Fibroblast of the aortic adventitia (primary cell): ENCODE measurements around the gene MACIR. TPM values are rescaled to one million over a fixed set of nuclear protein-coding genes. Genes with fewer than 3 reads are reported as not detected.

Experiments used
- DNase-seq: peaks from one replicate; pipeline ENCODE4 v3.0.0-alpha.2; 2010; ENCODE audit warnings: low read depth
- H3K4me3 ChIP-seq: 2 replicates; pipeline ENCODE4 v1.5.1; 2011; ENCODE audit warnings: low read depth, mild to moderate bottlenecking, control low read depth, low read length, moderate library complexity
- CTCF ChIP-seq: IDR thresholded peaks from 2 replicates; pipeline ENCODE4 v1.5.1; 2011; ENCODE audit warnings: mild to moderate bottlenecking, low read length, control low read depth, inconsistent platforms; ENCODE audit not compliant: insufficient read depth
- total RNA-seq: library from RNA; depleted of rRNA; stranded (reverse); fragments of >200 nt; gene quantifications from 2 replicates; pipeline ENCODE4 v1.2.3, GENCODE V29; 2012; ENCODE audit warnings: low replicate concordance

Gene MACIR
- total RNA-seq, 1 donor: 13.8 TPM

- DNase-seq: peak; percentile 3
- TF ChIP-seq CTCF: no peak
- no peak overlapping the region for H3K4me3 ChIP-seq
Measured at GRCh38 chr5:103293719-103294118, 35.2 kb downstream of the MACIR start.

GRCh38 chr5:103294906-103295305 lies 36.3 kb downstream of the MACIR start:
- no peak overlapping the region for H3K4me3 ChIP-seq
- no peak for TF ChIP-seq CTCF
- DNase-seq: no peak

- TF ChIP-seq CTCF: no peak
- no peak overlapping the region for H3K4me3 ChIP-seq
- DNase-seq: no peak
Measured at GRCh38 chr5:103295424-103295823, 36.9 kb downstream of the MACIR start.

- H3K4me3 ChIP-seq: no peak overlapping the region
- no peak for TF ChIP-seq CTCF
Measured at GRCh38 chr5:103295871-103296270, 37.3 kb downstream of the MACIR start.

GRCh38 chr5:103298117-103298516 lies 39.6 kb downstream of the MACIR start:
- H3K4me3 ChIP-seq: no peak overlapping the region
- no peak for TF ChIP-seq CTCF
- DNase-seq: no peak

More at GRCh38 chr5:103295871-103296270, 37.3 kb downstream of the MACIR start:
- DNase-seq: no peak

GRCh38 chr5:103298607-103299188 lies 40.1 kb downstream of the MACIR start:
- H3K4me3 ChIP-seq: no peak overlapping the region
- DNase-seq: no peak
- TF ChIP-seq CTCF: no peak

GRCh38 chr5:103305809-103306208 lies 47.2 kb downstream of the MACIR start:
- no peak for DNase-seq
- no peak overlapping the region for H3K4me3 ChIP-seq
- no peak for TF ChIP-seq CTCF
